Fibroblast of the aortic adventitia (primary cell): ENCODE data around the gene CNTLN. TPM values are rescaled to one million over a fixed set of nuclear protein-coding genes. Genes with fewer than 3 reads are reported as not detected.
A peak's percentile ranks its signal among the peaks of the same experiment; 100 is the strongest.
"Not testable (repeated sequence)": the region's sequence is repeated elsewhere in the genome, so short reads cannot be mapped to it uniquely, and the experiment has no call there.

Source experiments
- DNase-seq: peaks from one replicate; pipeline ENCODE4 v3.0.0-alpha.2; 2010; ENCODE audit warnings: low read depth
- H3K4me3 ChIP-seq: 2 replicates; pipeline ENCODE4 v1.5.1; 2011; ENCODE audit warnings: low read depth, mild to moderate bottlenecking, control low read depth, low read length, moderate library complexity
- total RNA-seq: library from RNA; depleted of rRNA; stranded (reverse); fragments of >200 nt; gene quantifications from 2 replicates; pipeline ENCODE4 v1.2.3, GENCODE V29; 2012; ENCODE audit warnings: low replicate concordance
- TF ChIP-seq, protein P1 (sequence below): IDR thresholded peaks from 2 replicates; pipeline ENCODE4 v1.5.1; 2011; ENCODE audit warnings: mild to moderate bottlenecking, low read length, control low read depth, inconsistent platforms; ENCODE audit not compliant: insufficient read depth

Gene CNTLN
- total RNA-seq, 1 donor: 27.2 TPM

DNA sequence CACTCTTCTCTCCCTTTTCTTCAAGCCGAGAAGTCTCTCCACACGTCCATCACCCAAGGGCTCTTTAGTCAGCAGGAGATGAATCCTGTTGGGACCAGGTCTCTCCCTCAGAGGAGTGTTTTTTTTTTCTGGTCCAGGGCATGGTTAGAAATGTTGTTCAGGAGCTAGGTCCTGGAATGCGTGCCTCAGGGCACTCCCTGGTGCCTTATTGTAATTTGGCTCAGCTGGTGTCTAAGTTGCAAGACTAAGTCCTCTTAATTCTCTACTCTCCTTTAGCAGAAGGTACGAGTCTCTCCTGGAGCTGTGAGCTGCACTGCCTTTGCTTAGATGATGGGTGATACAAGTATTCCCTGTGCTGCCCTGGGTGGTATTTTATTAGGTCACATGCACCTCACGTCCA lies 111.9 kb downstream of the CNTLN start:
- H3K4me3 ChIP-seq: no peak overlapping the region
- no peak for DNase-seq
- TF ChIP-seq, protein P1, sequence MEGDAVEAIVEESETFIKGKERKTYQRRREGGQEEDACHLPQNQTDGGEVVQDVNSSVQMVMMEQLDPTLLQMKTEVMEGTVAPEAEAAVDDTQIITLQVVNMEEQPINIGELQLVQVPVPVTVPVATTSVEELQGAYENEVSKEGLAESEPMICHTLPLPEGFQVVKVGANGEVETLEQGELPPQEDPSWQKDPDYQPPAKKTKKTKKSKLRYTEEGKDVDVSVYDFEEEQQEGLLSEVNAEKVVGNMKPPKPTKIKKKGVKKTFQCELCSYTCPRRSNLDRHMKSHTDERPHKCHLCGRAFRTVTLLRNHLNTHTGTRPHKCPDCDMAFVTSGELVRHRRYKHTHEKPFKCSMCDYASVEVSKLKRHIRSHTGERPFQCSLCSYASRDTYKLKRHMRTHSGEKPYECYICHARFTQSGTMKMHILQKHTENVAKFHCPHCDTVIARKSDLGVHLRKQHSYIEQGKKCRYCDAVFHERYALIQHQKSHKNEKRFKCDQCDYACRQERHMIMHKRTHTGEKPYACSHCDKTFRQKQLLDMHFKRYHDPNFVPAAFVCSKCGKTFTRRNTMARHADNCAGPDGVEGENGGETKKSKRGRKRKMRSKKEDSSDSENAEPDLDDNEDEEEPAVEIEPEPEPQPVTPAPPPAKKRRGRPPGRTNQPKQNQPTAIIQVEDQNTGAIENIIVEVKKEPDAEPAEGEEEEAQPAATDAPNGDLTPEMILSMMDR: no peak

DNA sequence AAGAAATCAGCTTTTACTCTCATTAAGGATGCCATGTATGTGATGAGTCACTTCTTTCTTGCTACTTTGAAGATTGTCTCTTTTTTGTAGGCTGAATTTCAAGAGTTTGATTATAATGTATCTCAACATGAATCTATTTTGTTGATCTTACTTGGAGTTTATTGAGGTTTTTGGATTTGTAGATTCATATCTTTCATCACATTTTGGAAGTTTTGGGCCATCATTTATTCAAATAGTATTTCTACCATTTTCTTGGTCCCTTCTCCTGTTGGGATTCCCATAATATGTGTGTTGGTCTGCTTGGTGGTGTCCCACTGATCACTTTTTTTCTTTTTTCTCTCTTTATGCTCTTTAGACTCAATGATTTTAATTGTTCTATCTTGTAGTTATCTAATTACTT lies 116.3 kb downstream of the CNTLN start:
- no peak for DNase-seq

DNA sequence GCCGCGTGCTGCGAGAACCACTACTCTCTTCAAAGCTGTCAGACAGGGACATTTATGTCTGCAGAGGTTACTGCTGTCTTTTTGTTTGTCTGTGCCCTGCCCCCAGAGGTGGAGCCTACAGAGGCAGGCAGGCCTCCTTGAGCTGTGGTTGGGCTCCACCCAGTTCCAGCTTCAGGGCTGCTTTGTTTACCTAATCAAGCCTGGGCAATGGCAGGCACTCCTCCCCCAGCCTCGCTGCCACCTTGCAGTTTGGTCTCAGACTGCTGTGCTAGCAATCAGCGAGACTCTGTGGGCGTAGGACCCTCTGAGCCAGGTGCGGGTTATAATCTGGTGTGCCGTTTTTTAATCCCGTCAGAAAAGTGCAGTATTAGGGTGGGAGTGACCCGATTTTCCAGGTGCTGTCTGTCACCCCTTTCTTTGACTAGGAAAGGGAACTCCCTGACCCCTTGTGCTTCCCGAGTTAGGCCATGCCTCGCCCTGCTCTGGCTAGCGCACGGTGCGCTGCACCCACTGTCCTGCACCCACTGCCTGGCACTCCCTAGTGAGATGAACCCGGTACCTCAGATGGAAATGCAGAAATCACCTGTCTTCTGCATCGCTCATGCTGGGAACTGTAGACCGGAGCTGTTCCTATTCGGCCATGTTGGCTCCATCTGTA lies 133.8 kb downstream of the CNTLN start:
- DNase-seq, H3K4me3 ChIP-seq: not testable (repeated sequence)

More for the DNA sequence above, 116.3 kb downstream of the CNTLN start:
- TF ChIP-seq, protein P1: no peak
- no peak overlapping the region for H3K4me3 ChIP-seq

DNA sequence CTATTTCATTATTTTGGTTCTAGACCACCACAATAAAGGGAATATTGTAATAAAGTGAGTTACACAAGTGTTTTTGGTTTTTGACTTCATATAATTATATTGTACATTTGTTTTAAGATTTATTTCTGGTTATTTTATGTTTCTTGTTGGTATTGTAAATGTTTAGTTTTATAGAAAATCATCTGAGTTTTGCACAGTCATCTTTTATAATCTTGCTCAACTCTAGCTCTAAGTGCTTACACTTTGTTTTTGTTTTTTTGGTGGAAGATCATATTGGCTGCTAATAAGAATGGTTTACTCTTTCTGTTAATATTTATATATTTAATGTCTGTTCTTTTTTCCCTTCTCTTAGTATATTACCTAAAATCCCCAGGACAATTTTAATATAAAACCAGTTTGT lies 135.0 kb downstream of the CNTLN start:
- no peak for DNase-seq

DNA sequence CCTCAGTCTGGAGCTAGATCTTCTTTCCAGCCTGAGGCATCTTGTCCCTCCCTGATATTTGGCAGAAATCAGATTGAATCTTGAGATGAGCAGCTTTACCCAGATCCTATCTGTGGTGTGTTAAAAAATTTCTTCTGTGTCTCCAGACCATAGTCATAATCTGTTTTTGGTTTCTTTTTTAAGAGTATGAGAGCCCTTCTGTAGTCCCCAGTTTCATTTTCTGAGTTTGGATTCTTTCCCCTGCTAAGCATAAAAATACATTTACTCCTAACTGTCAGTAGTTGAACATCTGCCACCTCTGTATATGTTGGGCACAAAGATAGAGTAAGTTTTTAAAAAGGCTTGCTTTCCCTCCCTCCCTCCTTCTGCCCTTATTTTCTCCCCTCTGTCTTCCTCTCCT lies 137.7 kb downstream of the CNTLN start:
- TF ChIP-seq, protein P1: no peak
- DNase-seq: no peak
- no peak overlapping the region for H3K4me3 ChIP-seq

More for the DNA sequence above, 135.0 kb downstream of the CNTLN start:
- TF ChIP-seq, protein P1: no peak
- no peak overlapping the region for H3K4me3 ChIP-seq

DNA sequence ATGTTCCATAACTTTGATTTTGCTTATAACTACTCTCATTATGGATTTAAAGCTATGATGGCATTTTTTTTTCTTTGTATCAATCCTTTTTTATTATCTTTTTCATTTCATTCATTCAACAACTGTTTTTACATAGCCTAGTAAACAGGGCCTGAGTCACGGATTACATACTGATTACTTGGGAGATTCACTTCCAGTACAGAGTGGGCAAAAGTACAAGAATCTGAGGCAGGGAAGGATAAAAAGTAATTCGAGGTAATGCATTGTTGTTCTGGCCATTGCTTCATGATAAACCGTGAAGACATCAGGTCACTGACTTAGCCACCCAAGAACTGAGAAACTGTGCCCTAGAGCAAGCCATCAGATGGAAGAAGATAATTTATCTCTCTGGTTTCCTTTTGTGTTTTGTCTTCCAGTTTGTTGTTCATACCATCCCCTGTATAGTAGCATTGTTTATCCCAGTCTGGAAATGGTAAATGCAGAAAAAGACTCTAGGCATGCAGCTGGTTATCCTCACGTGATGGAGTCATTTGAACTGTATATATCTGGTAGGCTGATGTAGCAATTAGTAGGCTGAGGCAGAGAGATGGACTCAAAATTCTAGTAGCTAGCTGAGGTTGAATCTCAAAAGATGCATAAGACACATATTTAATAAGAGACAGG lies 145.6 kb downstream of the CNTLN start:
- TF ChIP-seq, protein P1: no peak
- DNase-seq: peak; percentile 69
- H3K4me3 ChIP-seq: no peak overlapping the region

DNA sequence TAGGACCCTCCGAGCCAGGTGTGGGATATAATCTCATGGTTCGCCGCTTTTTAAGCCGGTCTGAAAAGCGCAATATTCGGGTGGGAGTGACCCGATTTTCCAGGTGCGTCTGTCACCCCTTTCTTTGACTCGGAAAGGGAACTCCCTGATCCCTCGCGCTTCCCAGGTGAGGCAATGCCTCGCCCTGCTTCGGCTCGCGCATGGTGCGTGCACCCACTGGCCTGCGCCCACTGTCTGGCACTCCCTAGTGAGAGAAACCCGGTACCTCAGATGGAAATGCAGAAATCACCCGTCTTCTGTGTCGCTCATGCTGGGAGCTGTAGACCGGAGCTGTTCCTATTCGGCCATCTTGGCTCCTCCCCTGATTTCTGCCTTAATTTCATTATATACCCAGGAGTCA lies 155.8 kb downstream of the CNTLN start:
- not testable (repeated sequence) for DNase-seq, H3K4me3 ChIP-seq

DNA sequence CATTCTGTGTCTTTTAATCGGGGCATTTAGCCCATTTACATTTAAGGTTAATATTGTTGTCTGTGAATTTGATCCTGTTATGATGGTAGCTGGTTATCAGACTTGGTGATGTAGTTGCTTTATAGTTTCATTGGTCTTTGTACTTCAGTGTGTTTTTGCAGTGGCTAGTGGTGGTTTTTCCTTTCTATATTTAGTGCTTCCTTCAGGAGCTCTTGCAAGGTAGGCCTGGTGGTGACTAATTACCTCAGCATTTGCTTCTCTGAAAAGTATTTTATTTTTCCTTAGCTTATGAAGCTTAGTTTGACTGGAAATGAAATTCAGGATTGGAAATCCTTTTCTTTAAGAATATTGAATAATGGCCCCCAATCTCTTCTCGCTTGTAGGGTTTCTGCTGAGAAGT lies 156.9 kb downstream of the CNTLN start:
- TF ChIP-seq, protein P1: no peak
- peak; percentile 18 for DNase-seq
- no peak overlapping the region for H3K4me3 ChIP-seq
